Suprapubic skin (tissue), 4 donors: Measurements from ENCODE around the gene GABRP. TPM values are rescaled to one million over a fixed set of nuclear protein-coding genes. Genes with fewer than 3 reads are reported as not detected.

Source experiments
- DNase-seq, 2 donors: peaks; one replicate each; pipeline ENCODE4 v3.0.0-alpha.2; 2019; ENCODE audit warnings: low spot score in 2 of 2
- H3K27ac ChIP-seq: fragments of 200-600 bp; sonication (generic); one replicate; pipeline ENCODE4 v1.5.1; 2019
- H3K27me3 ChIP-seq: fragments of 200-600 bp; sonication (generic); one replicate; pipeline ENCODE4 v1.5.1; 2019
- H3K36me3 ChIP-seq: fragments of 200-600 bp; sonication (generic); one replicate; pipeline ENCODE4 v1.5.1; 2019
- H3K4me1 ChIP-seq: fragments of 200-600 bp; sonication (generic); one replicate; pipeline ENCODE4 v1.5.1; 2019
- H3K4me3 ChIP-seq: fragments of 200-600 bp; sonication (generic); one replicate; pipeline ENCODE4 v1.5.1; 2019; ENCODE audit warnings: mild to moderate bottlenecking
- H3K9me3 ChIP-seq: fragments of 200-600 bp; sonication (generic); one replicate; pipeline ENCODE4 v1.5.1; 2019
- EP300 ChIP-seq: sonication (generic); formaldehyde crosslinking; IDR thresholded peaks from one replicate; pipeline ENCODE4 v1.6.1; 2017; ENCODE audit warnings: antibody characterized with exemption
- POLR2A ChIP-seq, 2 donors: fragments of 450-650 bp; IDR thresholded peaks; one replicate each; pipeline ENCODE4 v1.6.1; 2017; ENCODE audit warnings: antibody characterized with exemption in 2 of 2, mild to moderate bottlenecking in 2 of 2, moderate library complexity in 2 of 2
- POLR2AphosphoS5 ChIP-seq, 3 donors: sonication (generic); formaldehyde crosslinking; IDR thresholded peaks; one replicate each; pipeline ENCODE4 v1.6.1; 2017; ENCODE audit warnings: antibody characterized with exemption in 3 of 3
- WGBS: methylation state at CpG from one replicate; pipeline ENCODE4 v1.1.5; 2018; 5-methylcytosine and 5-hydroxymethylcytosine counted together
- total RNA-seq, 4 donors: library from RNA; depleted of rRNA; stranded (reverse); fragments of >200 nt; gene quantifications; one replicate each; pipeline ENCODE4 v1.1.0, GENCODE V29; 2016
- TF ChIP-seq, protein P1 (sequence below), 2 donors: fragments of 200-600 bp in 1 of 2; fragments of 450-650 bp in 1 of 2; sonication (generic) in 1 of 2; IDR thresholded peaks; one replicate each; pipeline ENCODE4 v1.5.1; 2016 to 2019; ENCODE audit warnings: antibody characterized with exemption in 2 of 2, mild to moderate bottlenecking in 1 of 2, moderate library complexity in 1 of 2

Gene GABRP
- total RNA-seq, 4 donors from 2014 or later = 8.0 to 24.3 (median 16.1) TPM

DNA sequence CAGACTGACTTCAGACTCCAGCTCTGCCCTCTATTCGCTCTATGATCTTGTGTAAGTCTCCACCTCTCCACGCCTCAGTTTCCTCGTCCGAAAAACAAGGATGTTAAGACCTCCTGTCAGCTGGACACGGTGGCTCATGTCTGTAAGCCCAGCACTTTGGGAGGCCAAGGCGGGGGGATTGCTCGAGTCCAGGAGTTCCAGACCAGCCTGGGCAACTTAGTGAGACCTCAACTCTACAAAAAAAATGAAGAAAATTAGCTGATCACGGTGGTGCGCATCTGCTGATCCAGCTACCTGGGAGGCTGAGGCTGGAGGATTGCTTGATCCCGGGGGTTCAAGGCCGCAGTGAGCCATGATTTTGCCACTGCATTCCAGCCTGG lies 36.6 kb upstream of the GABRP start:
- TF ChIP-seq POLR2AphosphoS5 (IDR thresholded peaks at IDR 0.05) (no peak), POLR2A (IDR thresholded peaks at IDR 0.05) (no peak), EP300 (no peak)
- TF ChIP-seq, protein P1, sequence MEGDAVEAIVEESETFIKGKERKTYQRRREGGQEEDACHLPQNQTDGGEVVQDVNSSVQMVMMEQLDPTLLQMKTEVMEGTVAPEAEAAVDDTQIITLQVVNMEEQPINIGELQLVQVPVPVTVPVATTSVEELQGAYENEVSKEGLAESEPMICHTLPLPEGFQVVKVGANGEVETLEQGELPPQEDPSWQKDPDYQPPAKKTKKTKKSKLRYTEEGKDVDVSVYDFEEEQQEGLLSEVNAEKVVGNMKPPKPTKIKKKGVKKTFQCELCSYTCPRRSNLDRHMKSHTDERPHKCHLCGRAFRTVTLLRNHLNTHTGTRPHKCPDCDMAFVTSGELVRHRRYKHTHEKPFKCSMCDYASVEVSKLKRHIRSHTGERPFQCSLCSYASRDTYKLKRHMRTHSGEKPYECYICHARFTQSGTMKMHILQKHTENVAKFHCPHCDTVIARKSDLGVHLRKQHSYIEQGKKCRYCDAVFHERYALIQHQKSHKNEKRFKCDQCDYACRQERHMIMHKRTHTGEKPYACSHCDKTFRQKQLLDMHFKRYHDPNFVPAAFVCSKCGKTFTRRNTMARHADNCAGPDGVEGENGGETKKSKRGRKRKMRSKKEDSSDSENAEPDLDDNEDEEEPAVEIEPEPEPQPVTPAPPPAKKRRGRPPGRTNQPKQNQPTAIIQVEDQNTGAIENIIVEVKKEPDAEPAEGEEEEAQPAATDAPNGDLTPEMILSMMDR (IDR thresholded peaks at IDR 0.05) = no peak
- Histone ChIP-seq H3K27ac (no peak overlapping the region), H3K27me3 (peaks cover 13% of the 10 kb centered on the region), H3K36me3 (no peaks in the 10 kb centered on the region), H3K9me3 (no peaks in the 10 kb centered on the region), H3K4me3 (no peak overlapping the region), H3K4me1 (peaks cover 23% of the 10 kb centered on the region)
- no peak for DNase-seq
- 89% methylated on average over 11 of the region's 11 CpGs for WGBS

GRCh38 chr5:170747357-170747756 lies 36.2 kb upstream of the GABRP start:
- WGBS = 83% methylated on average over 1 of the region's 1 CpG
- H3K4me1 ChIP-seq = peaks cover 23% of the 10 kb centered on the region
- no peak overlapping the region for H3K27ac ChIP-seq
- H3K9me3 ChIP-seq = no peaks in the 10 kb centered on the region
- DNase-seq = no peak
- H3K4me3 ChIP-seq = no peak overlapping the region
- H3K27me3 ChIP-seq = peaks cover 13% of the 10 kb centered on the region
- TF ChIP-seq POLR2A (IDR thresholded peaks at IDR 0.05) = no peak
- no peak for TF ChIP-seq EP300
- TF ChIP-seq, protein P1 (IDR thresholded peaks at IDR 0.05) = no peak
- TF ChIP-seq POLR2AphosphoS5 (IDR thresholded peaks at IDR 0.05) = no peak
- H3K36me3 ChIP-seq = no peaks in the 10 kb centered on the region

GRCh38 chr5:170747851-170748250 lies 35.7 kb upstream of the GABRP start:
- Histone ChIP-seq H3K27ac (no peak overlapping the region), H3K9me3 (no peaks in the 10 kb centered on the region), H3K4me3 (no peak overlapping the region), H3K4me1 (peaks cover 23% of the 10 kb centered on the region), H3K36me3 (no peaks in the 10 kb centered on the region), H3K27me3 (peaks cover 13% of the 10 kb centered on the region)
- DNase-seq = no peak
- no peak for TF ChIP-seq EP300
- TF ChIP-seq, protein P1 (IDR thresholded peaks at IDR 0.05) = peak in 1 of 2 donors; percentile 7
- WGBS = 86% methylated on average over 10 of the region's 10 CpGs

DNA sequence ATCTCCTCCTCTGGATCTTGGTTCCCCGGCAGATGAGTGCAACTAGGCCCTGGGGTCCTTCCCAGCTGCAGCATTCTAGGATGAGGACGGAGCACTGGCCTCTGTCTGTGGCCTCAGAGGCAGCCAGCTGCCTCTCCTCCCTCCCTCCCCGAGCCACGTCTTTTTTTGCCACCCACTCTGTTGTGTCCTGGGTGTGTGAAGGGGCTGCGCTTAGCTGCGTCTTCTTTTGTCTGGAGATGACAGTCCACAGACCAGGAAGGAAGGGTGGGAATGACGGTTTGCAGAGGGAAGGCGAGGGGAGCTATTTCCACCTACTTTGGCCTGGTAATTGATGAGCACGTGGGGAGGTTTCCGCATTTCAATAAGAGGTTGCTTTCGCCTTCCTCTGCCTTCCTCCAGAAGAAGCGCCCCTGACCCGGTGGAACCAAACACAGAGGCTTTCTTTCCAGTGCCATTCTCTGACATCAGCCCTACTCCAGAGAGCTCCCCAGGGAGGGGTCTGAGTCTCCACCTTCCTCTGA lies 34.5 kb upstream of the GABRP start:
- Histone ChIP-seq H3K27me3 (peaks cover 13% of the 10 kb centered on the region), H3K27ac (no peak overlapping the region), H3K36me3 (no peaks in the 10 kb centered on the region), H3K9me3 (no peaks in the 10 kb centered on the region), H3K4me1 (peaks cover 23% of the 10 kb centered on the region), H3K4me3 (no peak overlapping the region)
- TF ChIP-seq, protein P1 (IDR thresholded peaks at IDR 0.05) = no peak
- TF ChIP-seq POLR2A (IDR thresholded peaks at IDR 0.05) (no peak), POLR2AphosphoS5 (IDR thresholded peaks at IDR 0.05) (no peak), EP300 (no peak)
- DNase-seq = no peak
- WGBS = 79% methylated on average over 13 of the region's 13 CpGs

DNA sequence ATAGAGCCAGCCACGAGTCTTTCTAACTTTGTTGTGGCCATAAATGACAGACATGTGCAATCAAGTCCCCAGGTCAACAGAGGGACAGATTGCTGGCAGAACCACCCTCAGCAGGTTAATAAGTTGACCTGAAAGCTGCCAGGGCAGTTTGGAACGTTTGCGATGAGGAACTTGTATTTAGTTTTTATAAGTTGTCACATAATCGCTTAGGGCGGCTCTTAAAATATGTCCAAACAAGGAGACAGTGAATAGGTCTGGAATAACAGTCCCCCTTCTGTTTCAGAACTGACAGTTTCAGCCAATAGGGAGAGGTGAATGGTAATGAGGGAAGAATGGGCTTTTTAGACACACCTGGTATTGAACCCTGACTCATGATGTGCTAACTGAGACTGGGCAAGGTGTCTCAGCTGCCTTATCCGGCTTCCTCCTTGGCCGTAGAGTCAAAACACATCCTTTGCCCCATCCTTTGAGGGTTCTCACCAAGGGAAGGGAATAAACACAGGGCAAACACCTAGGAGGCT lies 33.6 kb upstream of the GABRP start:
- Histone ChIP-seq H3K9me3 (no peaks in the 10 kb centered on the region), H3K4me3 (no peak overlapping the region), H3K36me3 (no peaks in the 10 kb centered on the region), H3K27me3 (peaks cover 9% of the 10 kb centered on the region), H3K27ac (no peak overlapping the region), H3K4me1 (peaks cover 13% of the 10 kb centered on the region)
- TF ChIP-seq EP300 = no peak
- no peak for TF ChIP-seq POLR2AphosphoS5 (IDR thresholded peaks at IDR 0.05)
- TF ChIP-seq, protein P1 (IDR thresholded peaks at IDR 0.05) = no peak
- TF ChIP-seq POLR2A (IDR thresholded peaks at IDR 0.05) = no peak
- WGBS = 63% methylated on average over 7 of the region's 7 CpGs
- DNase-seq = no peak
